GM23338 (cell line): ENCODE data around the gene LATS1. TPM values are rescaled to one million over a fixed set of nuclear protein-coding genes. Genes with fewer than 3 reads are reported as not detected.

ENCODE experiments used
- ATAC-seq: fragments of 200-7000 bp; cut with Tn5 transposase; 3 replicates; pipeline ENCODE4 v1.9.1; 2020
- DNase-seq: peaks from one replicate; pipeline ENCODE4 v3.0.0-alpha.2; 2015; ENCODE audit warnings: low spot score
- H2AFZ ChIP-seq: fragments of 200-600 bp; sonication (generic); 2 replicates; pipeline ENCODE4 v1.8.0; 2016; ENCODE audit warnings: antibody characterized with exemption, mild to moderate bottlenecking, moderate library complexity
- H3F3A ChIP-seq: fragments of 200-600 bp; sonication (generic); replicated peaks from 2 replicates; pipeline ENCODE4 v1.8.0; 2017; ENCODE audit warnings: antibody characterized with exemption, mixed run types, low read depth
- H3K27ac ChIP-seq: fragments of 200-600 bp; sonication (generic); 2 replicates; pipeline ENCODE4 v1.6.1; 2016; ENCODE audit warnings: low read depth
- H3K27me3 ChIP-seq: fragments of 200-600 bp; sonication (generic); 2 replicates; pipeline ENCODE4 v1.8.0; 2016; ENCODE audit warnings: mild to moderate bottlenecking, mixed run types, moderate library complexity; ENCODE audit not compliant: insufficient read depth
- H3K36me3 ChIP-seq: fragments of 200-600 bp; sonication (generic); 2 replicates; pipeline ENCODE4 v1.8.0; 2016; ENCODE audit warnings: mild to moderate bottlenecking; ENCODE audit not compliant: insufficient read depth
- H3K4me1 ChIP-seq: fragments of 200-600 bp; sonication (generic); 2 replicates; pipeline ENCODE4 v1.8.0; 2016; ENCODE audit warnings: mild to moderate bottlenecking, moderate library complexity; ENCODE audit not compliant: insufficient read depth
- H3K4me2 ChIP-seq: fragments of 200-600 bp; sonication (generic); 2 replicates; pipeline ENCODE4 v1.7.1; 2017; ENCODE audit warnings: mixed run types
- H3K4me3 ChIP-seq: fragments of 200-600 bp; sonication (generic); 2 replicates; pipeline ENCODE4 v1.6.1; 2016; ENCODE audit warnings: mixed run types
- H3K79me2 ChIP-seq: fragments of 200-600 bp; sonication (generic); replicated peaks from 2 replicates; pipeline ENCODE4 v1.8.0; 2017; ENCODE audit warnings: mild to moderate bottlenecking; ENCODE audit not compliant: insufficient read depth
- H3K9me2 ChIP-seq: fragments of 200-600 bp; sonication (generic); 2 replicates; pipeline ENCODE4 v1.8.0; 2017; ENCODE audit not compliant: insufficient read depth
- H4K20me1 ChIP-seq: fragments of 200-600 bp; sonication (generic); replicated peaks from 2 replicates; pipeline ENCODE4 v1.8.0; 2017; ENCODE audit warnings: mild to moderate bottlenecking; ENCODE audit not compliant: insufficient read depth
- H3K27ac Mint-ChIP-seq: 2 replicates; pipeline ENCODE4 v1.8.0; 2020; ENCODE audit warnings: inconsistent platforms, mild to moderate bottlenecking, moderate library complexity, mixed read lengths
- H3K27me3 Mint-ChIP-seq: 3 replicates; pipeline ENCODE4 v1.8.0; 2022; ENCODE audit warnings: low read depth, mild to moderate bottlenecking, moderate library complexity, mixed read lengths, inconsistent platforms; ENCODE audit not compliant: insufficient read depth, poor library complexity
- H3K36me3 Mint-ChIP-seq: 3 replicates; pipeline ENCODE4 v1.8.0; 2021; ENCODE audit warnings: low read depth, mild to moderate bottlenecking, inconsistent platforms, moderate library complexity, mixed read lengths
- H3K4me1 Mint-ChIP-seq: 3 replicates; pipeline ENCODE4 v1.8.0; 2020; ENCODE audit warnings: mild to moderate bottlenecking, inconsistent platforms, mixed read lengths
- H3K4me3 Mint-ChIP-seq: 3 replicates; pipeline ENCODE4 v1.8.0; 2021; ENCODE audit warnings: moderate library complexity, mild to moderate bottlenecking, inconsistent platforms, mixed read lengths
- H3K9me3 Mint-ChIP-seq: 3 replicates; pipeline ENCODE4 v1.8.0; 2020; ENCODE audit warnings: moderate library complexity, mild to moderate bottlenecking, inconsistent platforms, mixed read lengths
- CREB1 ChIP-seq: fragments of 250-450 bp; sonication (Bioruptor Pico); IDR thresholded peaks from 2 replicates; pipeline ENCODE4 v1.5.0; 2020; ENCODE audit warnings: low read depth, mild to moderate bottlenecking, moderate library complexity
- CTCF ChIP-seq, 2 experiments: fragments of 200-600 bp in 1 of 2; sonication (generic) in 1 of 2; conservative IDR thresholded peaks; 2 replicates each; pipeline versions ENCODE4 v1.5.1 to v1.6.1; 2016 to 2017; ENCODE audit warnings: antibody characterized with exemption in 2 of 2, low read depth in 2 of 2, mild to moderate bottlenecking in 2 of 2, moderate library complexity in 1 of 2
- ETS1 ChIP-seq: IDR thresholded peaks from 2 replicates; pipeline ENCODE4 v1.6.1; 2016; ENCODE audit warnings: antibody characterized with exemption
- EZH2 ChIP-seq: fragments of 200-600 bp; sonication (generic); IDR thresholded peaks from one replicate; pipeline ENCODE4 v1.8.0; 2017; ENCODE audit warnings: antibody characterized with exemption, mild to moderate bottlenecking, low read depth; ENCODE audit not compliant: unreplicated experiment
- EZH2phosphoT487 ChIP-seq: fragments of 200-600 bp; sonication (generic); IDR thresholded peaks from one replicate; pipeline ENCODE4 v1.8.1; 2018; ENCODE audit warnings: antibody characterized with exemption; ENCODE audit not compliant: unreplicated experiment
- JUNB ChIP-seq: IDR thresholded peaks from one replicate; pipeline ENCODE4 v1.6.1; 2016; ENCODE audit warnings: antibody characterized with exemption; ENCODE audit not compliant: unreplicated experiment
- NANOG ChIP-seq: IDR thresholded peaks from 2 replicates; pipeline ENCODE4 v1.6.1; 2016; ENCODE audit warnings: antibody characterized with exemption, borderline replicate concordance
- POLR2AphosphoS5 ChIP-seq: IDR thresholded peaks from 2 replicates; pipeline ENCODE4 v1.6.1; 2016; ENCODE audit warnings: antibody characterized with exemption, low read depth
- STAT1 ChIP-seq: IDR thresholded peaks from one replicate; pipeline ENCODE4 v1.6.1; 2016; ENCODE audit warnings: antibody characterized with exemption; ENCODE audit not compliant: unreplicated experiment
- ZNF114 ChIP-seq: fragments of 250-450 bp; sonication (Bioruptor Pico); IDR thresholded peaks from 2 replicates; pipeline ENCODE4 v1.5.0; 2020; ENCODE audit warnings: mild to moderate bottlenecking, moderate library complexity
- ZNF331 ChIP-seq: fragments of 250-450 bp; sonication (Bioruptor Pico); IDR thresholded peaks from 2 replicates; pipeline ENCODE4 v1.5.0; 2020; ENCODE audit warnings: low read depth, mild to moderate bottlenecking, moderate library complexity
- ZNF462 ChIP-seq: fragments of 250-450 bp; sonication (Bioruptor Pico); IDR thresholded peaks from 2 replicates; pipeline ENCODE4 v1.5.0; 2020; ENCODE audit warnings: mild to moderate bottlenecking, moderate library complexity
- polyA plus RNA-seq: library from polyadenylated mRNA; unstranded; fragments of >200 nt; fragmentation: Nextera tagmentation; extraction: Ambion mirVana; gene quantifications from 2 replicates; pipeline ENCODE4 v1.2.1, GENCODE V29; 2016
- total RNA-seq: library from RNA; depleted of rRNA; stranded (reverse); fragments of >200 nt; shearing (Covaris generic); gene quantifications from 2 replicates; pipeline ENCODE4 v1.2.3, GENCODE V29; 2014

Gene LATS1
- total and polyA plus RNA-seq, 2 experiments from 2014 or later, result 7.5 to 18.8 TPM

GRCh38 chr6:149761438-149761837, 43.5 kb upstream of the LATS1 start:
- H3K27ac Mint-ChIP-seq, result no peak overlapping the region
- H3K36me3 Mint-ChIP-seq, result peaks cover 16% of the 10 kb centered on the region
- no peak for TF ChIP-seq ETS1
- TF ChIP-seq STAT1, result no peak
- Histone ChIP-seq H2AFZ (no peak overlapping the region), H3K36me3 (peaks cover 4% of the 10 kb centered on the region; the same call in 1 of the 2 replicates), H4K20me1 (peaks cover 18% of the 10 kb centered on the region), H3K4me1 (no peaks in the 10 kb centered on the region), H3K9me2 (no peaks in the 10 kb centered on the region), H3K27me3 (no peaks in the 10 kb centered on the region), H3F3A (peaks cover 7% of the 10 kb centered on the region; the same call in 1 of the 2 replicates), H3K4me2 (no peak overlapping the region), H3K79me2 (peaks cover 88% of the 10 kb centered on the region), H3K27ac (no peak overlapping the region), H3K4me3 (no peak overlapping the region)
- H3K27me3 Mint-ChIP-seq, result peaks cover 1% of the 10 kb centered on the region
- ATAC-seq (no peak), DNase-seq (no peak)
- no peaks in the 10 kb centered on the region for H3K4me1 Mint-ChIP-seq
- H3K9me3 Mint-ChIP-seq, result peaks cover 8% of the 10 kb centered on the region; the same call in 2 of the 3 replicates
- H3K4me3 Mint-ChIP-seq, result no peak overlapping the region

- H3K4me2 ChIP-seq, result no peak overlapping the region
- Mint-ChIP-seq H3K4me3 (no peak overlapping the region), H3K4me1 (no peaks in the 10 kb centered on the region), H3K36me3 (no peaks in the 10 kb centered on the region), H3K9me3 (no peaks in the 10 kb centered on the region), H3K27ac (no peak overlapping the region), H3K27me3 (no peaks in the 10 kb centered on the region)
- H3K4me1 ChIP-seq, result no peaks in the 10 kb centered on the region
- H2AFZ ChIP-seq, result no peak overlapping the region
- ATAC-seq (no peak), DNase-seq (no peak)
- peak overlapping the region; percentile 55; the same call in 1 of the 2 replicates for H3K27ac ChIP-seq
- peaks cover 7% of the 10 kb centered on the region; the same call in 1 of the 2 replicates for H3F3A ChIP-seq
- no peaks in the 10 kb centered on the region for H3K27me3 ChIP-seq
- no peak overlapping the region for H3K4me3 ChIP-seq
- peaks cover 99% of the 10 kb centered on the region for H3K79me2 ChIP-seq
- peaks cover 25% of the 10 kb centered on the region for H4K20me1 ChIP-seq
- no peaks in the 10 kb centered on the region for H3K36me3 ChIP-seq
- H3K9me2 ChIP-seq, result no peaks in the 10 kb centered on the region
- TF ChIP-seq ZNF114, result no peak
- TF ChIP-seq EZH2phosphoT487, result no peak
- TF ChIP-seq CREB1 (CRISPR knock-in tag), result no peak
- no peak for TF ChIP-seq ZNF331 (CRISPR knock-in tag)
- TF ChIP-seq ETS1, result no peak
- TF ChIP-seq ZNF462, result no peak
- TF ChIP-seq CTCF (conservative IDR thresholded peaks at IDR 0.05; ENCODE audit: low read depth in 2 of 2), result no peak
- TF ChIP-seq STAT1, result no peak
- TF ChIP-seq NANOG, result no peak
- TF ChIP-seq JUNB, result no peak
- TF ChIP-seq POLR2AphosphoS5, result no peak
- TF ChIP-seq EZH2, result no peak
Measured at GRCh38 chr6:149756261-149756636, 38.3 kb upstream of the LATS1 start.
